ENCODE measurements around the gene RTL9. TPM values are rescaled to one million over a fixed set of nuclear protein-coding genes. Genes with fewer than 3 reads are reported as not detected.
A peak's percentile ranks its signal among the peaks of the same experiment; 100 is the strongest.

RTL9 gene
- total RNA-seq, 1 experiment from 2014 or later, result 0.24 TPM

DNA sequence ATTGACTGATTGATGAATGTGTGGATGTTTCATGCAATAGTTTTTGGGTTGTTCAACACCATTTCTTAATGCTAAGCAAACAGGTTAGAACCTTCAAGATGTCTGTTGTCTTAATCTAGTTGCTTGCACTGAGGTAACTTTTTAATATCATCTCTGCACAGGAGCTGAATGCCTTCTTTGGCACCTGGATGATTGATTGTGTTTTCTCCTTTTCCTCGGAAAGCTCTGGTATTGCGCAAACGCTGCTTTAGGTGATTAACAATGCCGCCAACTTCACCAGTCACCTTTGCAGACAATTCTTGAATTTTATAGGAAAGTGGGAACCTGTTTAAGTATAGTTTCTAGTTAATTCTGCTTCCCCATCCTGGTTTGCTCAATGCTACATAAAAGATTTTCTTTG is 48.2 kb downstream of the RTL9 start (continued):
- TF ChIP-seq, protein P1, sequence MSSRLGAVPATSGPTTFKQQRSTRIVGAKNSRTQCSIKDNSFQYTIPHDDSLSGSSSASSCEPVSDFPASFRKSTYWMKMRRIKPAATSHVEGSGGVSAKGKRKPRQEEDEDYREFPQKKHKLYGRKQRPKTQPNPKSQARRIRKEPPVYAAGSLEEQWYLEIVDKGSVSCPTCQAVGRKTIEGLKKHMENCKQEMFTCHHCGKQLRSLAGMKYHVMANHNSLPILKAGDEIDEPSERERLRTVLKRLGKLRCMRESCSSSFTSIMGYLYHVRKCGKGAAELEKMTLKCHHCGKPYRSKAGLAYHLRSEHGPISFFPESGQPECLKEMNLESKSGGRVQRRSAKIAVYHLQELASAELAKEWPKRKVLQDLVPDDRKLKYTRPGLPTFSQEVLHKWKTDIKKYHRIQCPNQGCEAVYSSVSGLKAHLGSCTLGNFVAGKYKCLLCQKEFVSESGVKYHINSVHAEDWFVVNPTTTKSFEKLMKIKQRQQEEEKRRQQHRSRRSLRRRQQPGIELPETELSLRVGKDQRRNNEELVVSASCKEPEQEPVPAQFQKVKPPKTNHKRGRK (CRISPR knock-in tag; IDR thresholded peaks at IDR 0.05; ENCODE audit: borderline replicate concordance), result no peak

DNA sequence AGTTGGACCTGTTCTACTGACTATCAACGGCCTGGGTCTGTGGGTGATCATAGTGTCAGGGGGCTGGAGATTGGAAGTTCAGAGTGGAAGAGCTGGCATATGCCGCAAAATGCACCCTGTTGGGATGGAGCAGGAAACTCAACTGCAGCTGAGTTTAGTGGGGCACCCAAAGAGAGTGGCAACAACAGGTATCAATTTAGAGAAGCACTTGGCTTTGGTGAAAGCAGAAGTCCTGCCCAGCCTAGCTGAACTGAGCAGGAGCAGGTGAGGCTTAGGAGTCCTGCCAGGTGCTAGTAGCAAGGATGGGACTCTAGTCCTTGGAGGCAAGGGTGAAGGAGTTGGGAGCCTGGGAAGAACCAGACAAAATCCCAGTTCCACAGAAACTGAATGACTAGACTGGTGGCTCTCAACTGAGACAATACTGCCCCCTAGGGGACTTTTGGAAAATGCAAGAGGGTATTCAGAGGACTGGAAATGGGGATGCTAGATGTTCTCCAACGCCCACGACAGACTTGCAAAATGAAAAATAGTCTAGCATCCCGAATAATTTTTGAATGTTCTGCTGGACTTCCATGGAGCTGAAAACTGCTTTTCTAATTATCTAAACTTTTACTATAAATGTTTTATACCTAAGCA is 49.4 kb downstream of the RTL9 start:
- peak; percentile 70 for ATAC-seq
- H3K9me3 Mint-ChIP-seq, result no peaks in the 10 kb centered on the region
- no peaks in the 10 kb centered on the region for H3K36me3 Mint-ChIP-seq
- TF ChIP-seq, protein P2, sequence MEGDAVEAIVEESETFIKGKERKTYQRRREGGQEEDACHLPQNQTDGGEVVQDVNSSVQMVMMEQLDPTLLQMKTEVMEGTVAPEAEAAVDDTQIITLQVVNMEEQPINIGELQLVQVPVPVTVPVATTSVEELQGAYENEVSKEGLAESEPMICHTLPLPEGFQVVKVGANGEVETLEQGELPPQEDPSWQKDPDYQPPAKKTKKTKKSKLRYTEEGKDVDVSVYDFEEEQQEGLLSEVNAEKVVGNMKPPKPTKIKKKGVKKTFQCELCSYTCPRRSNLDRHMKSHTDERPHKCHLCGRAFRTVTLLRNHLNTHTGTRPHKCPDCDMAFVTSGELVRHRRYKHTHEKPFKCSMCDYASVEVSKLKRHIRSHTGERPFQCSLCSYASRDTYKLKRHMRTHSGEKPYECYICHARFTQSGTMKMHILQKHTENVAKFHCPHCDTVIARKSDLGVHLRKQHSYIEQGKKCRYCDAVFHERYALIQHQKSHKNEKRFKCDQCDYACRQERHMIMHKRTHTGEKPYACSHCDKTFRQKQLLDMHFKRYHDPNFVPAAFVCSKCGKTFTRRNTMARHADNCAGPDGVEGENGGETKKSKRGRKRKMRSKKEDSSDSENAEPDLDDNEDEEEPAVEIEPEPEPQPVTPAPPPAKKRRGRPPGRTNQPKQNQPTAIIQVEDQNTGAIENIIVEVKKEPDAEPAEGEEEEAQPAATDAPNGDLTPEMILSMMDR (IDR thresholded peaks at IDR 0.05), result peak; percentile 64
- TF ChIP-seq MAX (CRISPR knock-in tag; IDR thresholded peaks at IDR 0.05) (no peak), SOX15 (CRISPR knock-in tag; IDR thresholded peaks at IDR 0.05) (no peak), RORB (CRISPR knock-in tag; IDR thresholded peaks at IDR 0.05) (no peak)
- CTCF ChIA-PET, result interaction anchor here (0.6 to 2.1 kb wide), 6 partner anchors 9 to 263 kb away, joined by 3 to 12 read pairs (median 4); no protein-coding TSS in a partner anchor
- POLR2A ChIA-PET, result no interaction called here
- no peak overlapping the region for H3K4me3 Mint-ChIP-seq
- DNase-seq (ENCODE audit: low spot score), result peak; percentile 41
- H3K27ac Mint-ChIP-seq, result no peak overlapping the region
- H3K4me1 Mint-ChIP-seq, result peaks cover 11% of the 10 kb centered on the region
- no peaks in the 10 kb centered on the region for H3K27me3 Mint-ChIP-seq (ENCODE audit: low read depth)

Other genes with a start within 250 kb of the RTL9 start
- 13.6 to 18.1 TPM (median 14.5 TPM) in 3 replicates for gene AMMECR1, start 40.8 kb upstream of the RTL9 start, total RNA-seq (2021)